ENCODE data around the gene POU2F1.

The POU2F1 gene

DNA sequence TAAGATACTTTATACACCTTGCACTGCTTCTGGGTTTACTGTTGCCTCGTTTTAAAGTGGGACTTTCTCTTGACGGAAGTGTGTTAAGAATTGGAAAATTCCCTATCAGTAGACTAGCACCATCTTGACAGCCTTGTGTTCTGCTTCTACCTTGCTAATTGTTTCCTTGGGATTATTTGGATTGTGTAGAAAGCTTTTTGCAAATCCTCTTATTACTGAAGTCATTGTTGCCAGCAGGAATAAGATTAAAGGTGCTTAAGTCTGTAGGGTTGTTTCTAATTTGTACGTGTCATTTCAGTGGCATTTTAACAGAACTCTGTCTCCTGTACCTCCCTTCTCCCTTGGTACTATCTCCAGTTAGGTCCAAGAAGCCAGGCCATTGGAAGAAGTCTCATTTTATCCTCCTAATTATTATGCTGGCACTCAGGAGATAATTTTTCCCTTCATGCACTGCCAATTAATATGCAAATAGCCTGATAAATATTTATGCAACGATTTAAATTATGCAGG lies 107.7 kb downstream of the POU2F1 start:
- no peak for FAIRE-seq

GRCh38 chr1:167328816-167329483 lies 108.3 kb downstream of the POU2F1 start:
- no peak for FAIRE-seq

DNA sequence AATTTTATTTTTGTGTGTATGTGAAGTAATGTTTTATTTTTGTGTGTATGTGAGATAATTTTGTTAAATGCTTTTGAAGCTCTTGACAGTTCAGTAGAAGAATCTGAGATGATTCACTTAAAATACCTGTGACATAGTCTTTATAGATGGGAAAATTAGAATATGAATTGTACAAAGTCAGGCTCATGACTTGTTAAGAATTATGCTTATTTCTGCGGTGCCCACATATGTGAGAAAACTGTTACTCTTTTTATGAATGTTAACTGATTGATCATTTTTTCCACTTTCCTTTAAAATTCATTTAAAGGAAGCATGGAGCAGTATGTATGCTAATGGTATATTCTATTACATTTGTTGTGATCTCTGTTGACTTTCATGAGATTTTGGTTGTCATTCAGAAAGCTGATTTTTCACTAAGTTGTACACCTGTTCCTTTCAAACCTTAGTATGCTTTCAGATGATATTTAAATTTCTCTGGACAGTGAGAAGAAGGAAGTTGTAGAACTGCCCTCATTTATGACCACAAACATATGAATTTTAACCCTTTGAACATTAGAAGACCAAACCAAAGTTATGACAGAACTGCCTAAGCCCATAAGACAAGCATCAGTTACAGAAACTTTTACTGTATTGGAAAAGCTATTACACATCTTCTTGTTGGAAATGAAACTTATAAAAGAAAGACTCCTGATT lies 110.1 kb downstream of the POU2F1 start:
- no peak for FAIRE-seq

GRCh38 chr1:167331650-167332049 lies 111.0 kb downstream of the POU2F1 start:
- no peak for FAIRE-seq

DNA sequence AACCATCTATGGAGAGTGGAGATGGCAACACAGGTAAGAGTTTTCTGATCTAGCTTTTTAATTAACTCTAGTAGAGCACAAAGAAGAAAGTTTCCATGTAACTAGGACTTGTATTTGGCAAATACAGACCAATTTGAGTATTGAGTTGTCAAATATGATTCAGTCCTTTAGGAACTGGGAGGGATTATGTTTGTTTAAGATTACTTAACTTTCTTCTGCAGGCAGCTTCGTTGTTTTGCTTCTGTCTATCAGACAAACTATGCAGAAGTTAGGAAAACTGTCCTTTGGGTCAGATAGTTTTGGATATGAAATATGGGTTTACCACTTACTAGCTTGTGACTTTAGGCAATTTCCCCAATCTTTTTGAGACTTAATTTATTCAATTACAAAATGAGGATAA lies 111.8 kb downstream of the POU2F1 start:
- no peak for FAIRE-seq

GRCh38 chr1:167333124-167333523 lies 112.4 kb downstream of the POU2F1 start:
- FAIRE-seq, result no peak

- no peak for FAIRE-seq
Observed at GRCh38 chr1:167333703-167334102, 113.0 kb downstream of the POU2F1 start.

DNA sequence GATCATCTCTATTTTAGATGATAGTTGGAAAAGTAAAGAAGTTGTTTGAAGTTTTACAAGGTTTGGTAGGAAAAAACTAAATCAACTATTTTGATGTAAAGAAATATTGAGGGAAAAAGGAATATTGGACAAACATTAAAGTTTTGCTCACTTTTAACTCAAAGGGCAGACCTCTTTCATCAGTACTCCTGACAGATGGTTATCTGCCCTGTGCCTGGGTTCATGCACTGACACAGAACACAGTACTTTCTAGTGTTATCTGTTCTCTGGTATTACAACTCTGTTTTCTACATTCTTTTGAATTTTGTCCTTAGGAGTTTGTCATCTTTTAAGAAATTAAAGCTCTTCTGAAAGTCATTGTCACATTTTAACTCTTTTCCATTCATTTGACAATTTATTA lies 118.7 kb downstream of the POU2F1 start:
- FAIRE-seq, result no peak

DNA sequence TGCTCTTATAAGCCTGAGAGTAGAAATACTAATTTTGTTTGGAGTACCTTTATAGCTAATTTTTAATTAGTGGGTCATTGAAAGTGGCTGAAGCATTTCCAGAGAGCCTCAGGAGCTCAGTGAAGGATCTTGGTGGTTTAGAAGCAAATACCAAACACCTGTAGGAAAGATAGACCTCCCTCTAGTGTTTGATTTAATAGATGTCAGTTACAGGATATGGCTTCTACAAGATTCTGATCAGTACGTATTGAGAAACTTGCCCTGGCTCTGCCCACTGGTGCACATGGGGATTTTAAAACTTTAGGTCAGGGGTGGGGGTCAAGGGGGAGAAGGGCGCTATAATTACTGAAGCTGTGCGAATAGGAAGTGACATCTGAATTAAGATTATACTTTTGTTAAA lies 122.2 kb downstream of the POU2F1 start:
- FAIRE-seq, result no peak

- FAIRE-seq, result no peak
Observed at GRCh38 chr1:167344112-167344511, 123.4 kb downstream of the POU2F1 start.

DNA sequence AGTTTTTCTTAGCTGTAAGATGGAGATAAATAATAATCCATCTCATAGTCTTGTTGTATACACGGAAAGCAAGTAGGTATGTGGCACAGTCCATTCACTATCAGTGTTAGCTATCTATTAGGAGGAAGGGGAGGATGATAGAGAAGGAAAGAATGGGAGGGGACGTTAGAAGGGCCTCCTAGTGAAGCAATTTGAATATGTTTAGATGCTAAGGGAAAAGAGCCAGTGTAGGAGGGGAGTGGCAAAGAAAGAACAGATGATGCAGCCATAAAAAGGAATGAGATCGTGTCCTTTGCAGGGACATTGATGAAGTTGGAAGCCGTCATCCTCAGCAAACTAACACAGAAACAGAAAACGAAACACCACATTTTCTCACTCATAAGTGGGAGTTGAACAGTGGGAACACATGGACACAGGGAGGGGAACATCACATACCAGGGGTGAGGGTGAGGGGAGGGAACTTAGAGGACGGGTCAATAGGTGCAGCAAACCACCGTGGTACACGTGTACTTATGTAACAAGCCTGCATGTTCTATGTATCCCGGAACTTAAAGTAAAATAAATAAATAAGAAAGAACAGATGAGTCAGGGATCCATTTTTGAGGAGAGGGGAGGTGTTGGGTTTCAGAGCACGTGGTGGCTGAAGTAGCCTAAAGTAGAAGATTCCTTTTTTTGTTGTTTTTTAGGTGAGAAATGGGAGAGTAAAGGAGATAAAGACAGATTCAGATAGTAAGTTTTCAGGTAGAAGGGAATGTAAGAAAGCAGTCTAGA lies 124.1 kb downstream of the POU2F1 start:
- no peak for FAIRE-seq

DNA sequence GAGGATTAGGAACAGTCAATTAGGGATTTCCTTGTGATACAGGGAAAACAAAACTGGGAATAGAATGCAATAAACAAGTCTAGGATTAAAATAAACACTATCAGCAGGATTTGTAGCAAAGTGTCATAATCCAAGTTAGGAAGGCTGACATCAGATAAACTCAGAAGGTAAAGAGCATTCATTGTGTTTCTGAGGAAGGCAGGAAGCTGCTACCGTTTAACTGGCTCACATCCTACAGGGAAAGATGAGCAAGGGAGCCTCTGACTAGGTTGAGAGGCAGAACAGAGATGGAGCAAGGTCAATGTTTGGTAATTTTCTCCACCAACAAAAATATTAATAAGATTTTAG lies 124.7 kb downstream of the POU2F1 start:
- FAIRE-seq, result no peak

GRCh38 chr1:167357305-167357704 lies 136.6 kb downstream of the POU2F1 start:
- no peak for FAIRE-seq

GRCh38 chr1:167359295-167359694 lies 138.6 kb downstream of the POU2F1 start:
- FAIRE-seq, result no peak

DNA sequence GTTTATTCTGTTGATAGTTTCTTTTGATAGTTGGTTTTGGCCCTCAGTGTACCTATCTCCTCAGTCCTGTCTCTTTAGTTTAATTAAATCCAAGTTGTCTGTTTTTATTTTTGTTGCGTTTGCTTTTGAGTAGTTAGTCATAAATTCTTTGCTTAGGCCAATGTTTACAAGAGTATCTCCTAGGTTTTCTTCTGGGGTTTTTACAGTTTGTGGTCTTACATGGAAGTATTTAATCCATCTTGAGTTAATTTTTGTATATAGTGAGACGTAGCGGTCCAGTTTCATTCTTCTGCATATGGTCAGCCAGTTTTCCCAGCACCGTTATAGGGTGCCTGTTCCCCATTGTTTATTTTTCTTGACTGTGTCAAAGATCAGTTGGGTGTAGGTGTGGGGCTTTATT lies 139.4 kb downstream of the POU2F1 start:
- FAIRE-seq, result no peak

DNA sequence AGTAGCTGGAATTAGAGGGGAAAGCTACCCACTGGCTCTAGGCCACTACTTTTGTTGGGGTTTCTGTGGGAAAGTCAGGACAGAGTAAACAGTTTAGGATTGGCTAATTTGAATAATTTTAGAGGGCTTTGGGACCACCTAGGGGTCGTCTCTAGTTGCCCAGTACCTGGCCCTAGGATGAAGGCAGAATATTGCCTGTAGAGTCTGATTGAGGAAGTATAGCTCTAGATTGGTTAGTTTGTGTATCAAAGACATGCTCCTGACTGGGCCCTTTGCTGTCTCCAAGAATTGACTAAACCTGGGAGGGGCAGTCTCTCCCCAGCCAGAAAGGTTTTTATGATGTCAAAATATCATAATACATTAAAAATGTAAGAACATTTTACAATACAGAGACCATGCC lies 142.0 kb downstream of the POU2F1 start:
- no peak for FAIRE-seq

DNA sequence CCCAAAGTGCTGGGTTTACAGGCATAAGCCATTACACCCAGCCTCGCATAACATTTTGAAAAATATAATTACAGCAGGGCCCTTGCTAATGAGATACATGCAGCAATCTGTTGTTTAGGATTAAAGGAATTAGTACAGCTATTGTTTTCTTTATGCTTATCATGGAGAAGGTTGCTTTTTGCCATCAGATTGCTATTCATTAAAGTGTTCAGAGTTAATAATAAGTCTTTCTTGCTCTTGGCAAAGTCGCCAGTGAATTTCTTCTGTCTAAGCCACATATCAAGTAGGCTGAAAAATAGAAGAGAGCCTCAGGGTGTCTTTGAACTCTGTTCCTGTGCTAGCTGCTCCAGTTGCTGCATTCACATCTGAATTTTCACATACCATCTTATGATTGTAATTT lies 144.1 kb downstream of the POU2F1 start:
- FAIRE-seq, result no peak

- FAIRE-seq, result no peak
Observed at GRCh38 chr1:167365360-167365759, 144.7 kb downstream of the POU2F1 start.

- no peak for FAIRE-seq
Observed at GRCh38 chr1:167367705-167368104, 147.0 kb downstream of the POU2F1 start.

- FAIRE-seq, result no peak
Observed at GRCh38 chr1:167369175-167369574, 148.5 kb downstream of the POU2F1 start.

- FAIRE-seq, result no peak
Observed at GRCh38 chr1:167369933-167370332, 149.2 kb downstream of the POU2F1 start.

GRCh38 chr1:167371030-167371429 lies 150.3 kb downstream of the POU2F1 start:
- FAIRE-seq, result no peak

DNA sequence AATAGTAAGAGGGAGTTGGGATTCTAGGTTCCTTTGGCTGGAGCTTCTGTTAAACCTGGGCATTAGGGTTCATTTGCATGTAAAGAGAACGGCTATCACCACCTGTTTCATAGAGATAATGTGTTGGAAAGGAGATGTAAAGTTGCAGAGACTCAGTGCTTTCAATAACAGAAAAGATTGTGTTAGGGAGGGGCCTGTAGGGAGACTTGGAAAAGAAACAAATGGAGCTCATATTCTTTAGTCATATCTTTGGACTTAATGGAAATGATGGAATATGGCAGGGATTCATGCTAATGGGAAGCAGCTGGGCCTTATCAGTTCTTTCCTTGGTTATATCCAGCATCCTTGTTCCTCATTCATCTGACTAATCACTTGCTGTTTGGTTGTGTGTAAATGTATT lies 152.7 kb downstream of the POU2F1 start:
- FAIRE-seq, result no peak

DNA sequence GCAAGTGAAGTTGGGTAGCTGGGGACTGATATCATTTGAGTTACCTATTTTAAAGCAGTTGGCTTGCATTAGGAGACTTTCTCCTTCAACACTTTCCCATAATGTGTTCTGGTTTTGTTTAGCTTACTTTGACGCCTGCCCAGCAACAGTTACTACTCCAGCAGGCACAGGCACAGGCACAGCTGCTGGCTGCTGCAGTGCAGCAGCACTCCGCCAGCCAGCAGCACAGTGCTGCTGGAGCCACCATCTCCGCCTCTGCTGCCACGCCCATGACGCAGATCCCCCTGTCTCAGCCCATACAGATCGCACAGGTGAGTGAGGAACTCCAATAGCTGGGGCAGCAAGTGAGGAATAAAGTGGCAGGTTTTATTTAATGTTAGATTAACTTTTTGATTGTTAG lies 153.3 kb downstream of the POU2F1 start:
- no peak for FAIRE-seq

Data from A204.1 (cell line).